ENCODE measurements around the gene HSD17B11.
A peak's percentile ranks its signal among the peaks of the same experiment; 100 is the strongest.

HSD17B11 gene

GRCh38 chr4:87390891-87391575 lies at the start of gene HSD17B11:
Gene HSD17B11 (minus strand): TSS chr4:87391188. CDS start chr4:87391070, 118 bp downstream.
- Histone ChIP-seq H3K27me3 (ENCODE audit: insufficient read depth, low read depth, severe bottlenecking) (no peaks in the 10 kb centered on the region), H3K36me3 (no peaks in the 10 kb centered on the region)

GRCh38 chr4:87433342-87433741 lies 42.4 kb upstream of the HSD17B11 start:
- no peak for TF ChIP-seq CTCF (IDR thresholded peaks at IDR 0.05; ENCODE audit: low read depth, low read length)
- H3K36me3 ChIP-seq: peaks cover 9% of the 10 kb centered on the region
- H3K9me3 ChIP-seq (ENCODE audit: severe bottlenecking): no peaks in the 10 kb centered on the region
- DNase-seq: no peak
- H3K27ac ChIP-seq: no peak overlapping the region
- H3K4me3 ChIP-seq (ENCODE audit: low read depth, low read length): no peak overlapping the region
- no peaks in the 10 kb centered on the region for H3K27me3 ChIP-seq (ENCODE audit: insufficient read depth, low read depth, severe bottlenecking)

More at GRCh38 chr4:87390891-87391575, at the start of gene HSD17B11:
- Histone ChIP-seq H3K4me3 (ENCODE audit: low read depth, low read length) (peak within 1 kb of the TSS; percentile 53), H3K27ac (0 out of 2 replicates have a peak within 1 kb of the TSS, but pooled peaks have one; percentile 18), H3K9me3 (ENCODE audit: severe bottlenecking) (no peaks in the 10 kb centered on the region)
- peak; percentile 63 for DNase-seq
- TF ChIP-seq CTCF (IDR thresholded peaks at IDR 0.05; ENCODE audit: low read depth, low read length): no peak

GRCh38 chr4:87430038-87430437 lies 39.0 kb upstream of the HSD17B11 start:
- Histone ChIP-seq H3K4me3 (ENCODE audit: low read depth, low read length) (no peak overlapping the region), H3K27me3 (ENCODE audit: insufficient read depth, low read depth, severe bottlenecking) (no peaks in the 10 kb centered on the region), H3K27ac (no peak overlapping the region), H3K9me3 (ENCODE audit: severe bottlenecking) (no peaks in the 10 kb centered on the region), H3K36me3 (no peaks in the 10 kb centered on the region; the same call in 1 of the 2 replicates)
- DNase-seq: no peak
- TF ChIP-seq CTCF (IDR thresholded peaks at IDR 0.05; ENCODE audit: low read depth, low read length): no peak

- no peak for DNase-seq
- H3K27me3 ChIP-seq (ENCODE audit: insufficient read depth, low read depth, severe bottlenecking): no peaks in the 10 kb centered on the region
- no peak overlapping the region for H3K27ac ChIP-seq
- TF ChIP-seq CTCF (IDR thresholded peaks at IDR 0.05; ENCODE audit: low read depth, low read length): no peak
- H3K4me3 ChIP-seq (ENCODE audit: low read depth, low read length): no peak overlapping the region
- H3K36me3 ChIP-seq: no peaks in the 10 kb centered on the region; the same call in 1 of the 2 replicates
- H3K9me3 ChIP-seq (ENCODE audit: severe bottlenecking): no peaks in the 10 kb centered on the region
Observed at GRCh38 chr4:87428979-87429378, 38.0 kb upstream of the HSD17B11 start.

GRCh38 chr4:87427518-87427868 lies 36.5 kb upstream of the HSD17B11 start:
- Histone ChIP-seq H3K4me3 (ENCODE audit: low read depth, low read length) (no peak overlapping the region), H3K27me3 (ENCODE audit: insufficient read depth, low read depth, severe bottlenecking) (no peaks in the 10 kb centered on the region), H3K27ac (no peak overlapping the region), H3K36me3 (no peaks in the 10 kb centered on the region; the same call in 1 of the 2 replicates), H3K9me3 (ENCODE audit: severe bottlenecking) (no peaks in the 10 kb centered on the region)
- TF ChIP-seq CTCF (IDR thresholded peaks at IDR 0.05; ENCODE audit: low read depth, low read length): no peak
- DNase-seq: no peak
